Endothelial cell of umbilical vein (primary cell): Measurements from ENCODE around the gene BRICD5. TPM values are rescaled to one million over a fixed set of nuclear protein-coding genes. Genes with fewer than 3 reads are reported as not detected.

ENCODE experiments used
- BruUV-seq: library from RNA; stranded (reverse); fragments of 400-500 nt; replicated peaks from 2 replicates; lab custom pipeline; 2021; lab: Mats Ljungman, UMichigan
- CTCF ChIA-PET: fragments of 300-600, 350-600 bp; sonication (Branson Sonifier 250); formaldehyde crosslinking; loops from one replicate; lab custom pipeline; 2021; ENCODE audit warnings: antibody characterized with exemption, inconsistent platforms; lab: Charles Lee
- POLR2A ChIA-PET: fragments of 300-600, 350-600 bp; sonication (Branson Sonifier 250); formaldehyde crosslinking; loops from one replicate; lab custom pipeline; 2021; ENCODE audit warnings: antibody characterized with exemption, inconsistent platforms; lab: Charles Lee
- DNase-seq: peaks from one replicate; pipeline ENCODE4 v3.0.0-alpha.2; 2011; ENCODE audit warnings: low read depth, low spot score
- FAIRE-seq: peaks from 2 replicates; lab custom pipeline; 2011; peaks lifted over from hg19 to GRCh38; lab: Jason Lieb, UNC
- H2AFZ ChIP-seq: 2 replicates; pipeline ENCODE4 v1.6.0; 2012; ENCODE audit warnings: low read depth, low read length, control low read depth, inconsistent platforms
- H3K27ac ChIP-seq: 2 replicates; pipeline ENCODE4 v1.5.1; 2011; ENCODE audit warnings: low read depth, mild to moderate bottlenecking, control low read depth, low read length, moderate library complexity; ENCODE audit not compliant: insufficient read depth
- H3K27me3 ChIP-seq, 2 experiments: 2 replicates each; pipeline versions ENCODE4 v1.6.0 to v1.6.1; 2011; ENCODE audit warnings: low read length in 2 of 2, mixed read lengths in 1 of 2; ENCODE audit not compliant: control insufficient read depth in 2 of 2, insufficient read depth in 2 of 2
- H3K36me3 ChIP-seq, 2 experiments: 2 replicates in 1 of 2; 3 replicates in 1 of 2; pipeline ENCODE4 v1.5.1; 2011; ENCODE audit warnings: low read length in 2 of 2, mild to moderate bottlenecking in 1 of 2, moderate library complexity in 1 of 2; ENCODE audit not compliant: control insufficient read depth in 2 of 2, insufficient read depth in 2 of 2; ENCODE audit errors: extremely low read depth in 1 of 2
- H3K4me1 ChIP-seq: 3 replicates; pipeline ENCODE4 v1.5.1; 2011; ENCODE audit warnings: mild to moderate bottlenecking, low read length; ENCODE audit not compliant: control insufficient read depth, insufficient read depth; ENCODE audit errors: extremely low read depth
- H3K4me2 ChIP-seq: 2 replicates; pipeline ENCODE4 v1.6.1; 2011; ENCODE audit warnings: low read length, control low read depth, mixed read lengths; ENCODE audit not compliant: insufficient read depth
- H3K4me3 ChIP-seq, 3 experiments: fragments of 200-600 bp in 1 of 3; sonication (generic), shearing (Covaris generic) in 1 of 3; replicated peaks in 1 of 3; 2 replicates each; pipeline ENCODE4 v1.5.1; 2011 to 2016; ENCODE audit warnings: control low read depth in 3 of 3, low read length in 3 of 3, mild to moderate bottlenecking in 2 of 3, inconsistent platforms in 1 of 3, low read depth in 1 of 3, moderate library complexity in 1 of 3; ENCODE audit not compliant: insufficient read depth in 1 of 3
- H3K79me2 ChIP-seq: 2 replicates; pipeline ENCODE4 v1.6.0; 2012; ENCODE audit warnings: low read length, inconsistent platforms; ENCODE audit not compliant: control insufficient read depth, insufficient read depth
- H3K9ac ChIP-seq: replicated peaks from 2 replicates; pipeline ENCODE3; 2011; ENCODE audit warnings: low read length, control low read depth; ENCODE audit not compliant: insufficient read depth; ENCODE audit errors: extremely low read depth
- H3K9me1 ChIP-seq: replicated peaks from 3 replicates; pipeline ENCODE4 v1.6.0; 2011; ENCODE audit warnings: mild to moderate bottlenecking, low read length; ENCODE audit not compliant: control insufficient read depth, insufficient read depth; ENCODE audit errors: extremely low read depth
- H3K9me3 ChIP-seq: replicated peaks from 2 replicates; pipeline ENCODE4 v1.5.1; 2012; ENCODE audit warnings: low read length, inconsistent platforms; ENCODE audit not compliant: control insufficient read depth, insufficient read depth
- H4K20me1 ChIP-seq: replicated peaks from 2 replicates; pipeline ENCODE3; 2011; ENCODE audit warnings: mild to moderate bottlenecking, low read length; ENCODE audit not compliant: control insufficient read depth, insufficient read depth; ENCODE audit errors: extremely low read depth
- CTCF ChIP-seq, 2 donors: IDR thresholded peaks; 1 replicate in 1 of 2; 2 replicates in 1 of 2; pipeline ENCODE4 v1.5.1; 2011; ENCODE audit warnings: low read length in 2 of 2, mild to moderate bottlenecking in 2 of 2, moderate library complexity in 2 of 2, control low read depth in 1 of 2, inconsistent platforms in 1 of 2, low read depth in 1 of 2; ENCODE audit not compliant: insufficient read depth in 1 of 2; ENCODE audit errors: extremely low read depth in 1 of 2
- EZH2 ChIP-seq: IDR thresholded peaks from 2 replicates; pipeline ENCODE4 v1.6.1; 2012; ENCODE audit warnings: borderline replicate concordance, low read depth, mild to moderate bottlenecking, moderate library complexity, low read length, inconsistent platforms; ENCODE audit not compliant: severe bottlenecking
- FOS ChIP-seq: IDR thresholded peaks from 2 replicates; pipeline ENCODE4 v1.6.1; 2011; ENCODE audit warnings: mild to moderate bottlenecking, low read length, moderate library complexity, borderline replicate concordance; ENCODE audit not compliant: insufficient read depth
- GATA2 ChIP-seq: IDR thresholded peaks from 2 replicates; pipeline ENCODE4 v1.7.0; 2011; ENCODE audit warnings: low read depth, mild to moderate bottlenecking, moderate library complexity, mixed read lengths, low read length; ENCODE audit not compliant: insufficient read length, insufficient read depth
- JUN ChIP-seq: IDR thresholded peaks from 2 replicates; pipeline ENCODE4 v1.6.1; 2011; ENCODE audit warnings: borderline replicate concordance, low read depth; ENCODE audit not compliant: insufficient read length, insufficient read depth
- MYC ChIP-seq: IDR thresholded peaks from one replicate; pipeline ENCODE4 v1.6.1; 2011; ENCODE audit warnings: mild to moderate bottlenecking, low read depth, low read length
- POLR2A ChIP-seq: IDR thresholded peaks from 2 replicates; pipeline ENCODE4 v1.6.1; 2012; ENCODE audit warnings: low read depth, mild to moderate bottlenecking, control low read depth, low read length
- POLR2AphosphoS5 ChIP-seq: IDR thresholded peaks from 2 replicates; pipeline ENCODE4 v1.6.1; 2012; ENCODE audit warnings: low read depth, mild to moderate bottlenecking, control low read depth, low read length, moderate library complexity; ENCODE audit not compliant: insufficient read depth
- dilution Hi-C: fragments of 300-500 bp; cut with MboI; formaldehyde crosslinking; loops from one replicate; pipeline ENCODE4 v1.15.0; 2019; ENCODE audit warnings: low sequenced_read_pairs; ENCODE audit not compliant: extremely low pct_ligation_motif_present
- intact Hi-C: fragments of 100-400 bp; cut with micrococcal nuclease; formaldehyde crosslinking; loops from one replicate; pipeline ENCODE4 v1.10.0; 2022
- polyA plus RNA-seq, 4 experiments: library from polyadenylated mRNA; depleted of rRNA in 3 of 4; stranded (reverse) in 3 of 4; unstranded in 1 of 4; fragments of >200 nt; gene quantifications; 2 replicates each; pipeline versions ENCODE4 v1.2.1 to v1.2.3, GENCODE V29; 2011 to 2012; ENCODE audit warnings: missing spikeins in 1 of 4
- total RNA-seq: library from RNA; stranded (reverse); gene quantifications from 2 replicates; pipeline ENCODE4 v1.2.3, GENCODE V29; 2021
- TF ChIP-seq, protein P1 (sequence below): IDR thresholded peaks from 2 replicates; pipeline ENCODE4 v1.6.1; 2011; ENCODE audit not compliant: insufficient read depth, insufficient read length

Gene BRICD5
- total and polyA plus RNA-seq, 2 donors (not counting 3 experiments of a cell fraction or from before 2014, with no cell fraction given) = 5.6 to 8.4 TPM

- CTCF ChIA-PET = no interaction called here
- no peaks in the 10 kb centered on the region for H3K9me1 ChIP-seq
- H3K27ac ChIP-seq = no peak overlapping the region
- H2AFZ ChIP-seq = no peak overlapping the region
- dilution Hi-C loops (no loop called here), intact Hi-C loops (no loop called here)
- peaks cover 12 to 33% of the 10 kb centered on the region in 2 experiments for H3K36me3 ChIP-seq
- DNase-seq (no peak), FAIRE-seq (no peak)
- no peaks in the 10 kb centered on the region for H3K9me3 ChIP-seq
- no peak for TF ChIP-seq FOS
- no peak for TF ChIP-seq POLR2AphosphoS5
- no peak for TF ChIP-seq MYC
- no peak for TF ChIP-seq GATA2
- TF ChIP-seq EZH2 = no peak
- no peak for TF ChIP-seq JUN
- TF ChIP-seq, protein P1, sequence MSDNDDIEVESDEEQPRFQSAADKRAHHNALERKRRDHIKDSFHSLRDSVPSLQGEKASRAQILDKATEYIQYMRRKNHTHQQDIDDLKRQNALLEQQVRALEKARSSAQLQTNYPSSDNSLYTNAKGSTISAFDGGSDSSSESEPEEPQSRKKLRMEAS = no peak
- H3K27me3 ChIP-seq = no peaks in the 10 kb centered on the region
- H3K4me3 ChIP-seq = no peak overlapping the region
- H4K20me1 ChIP-seq = no peaks in the 10 kb centered on the region
- BruUV-seq = no TSS peak
- POLR2A ChIA-PET = no interaction called here
- no peaks in the 10 kb centered on the region for H3K79me2 ChIP-seq
- H3K4me1 ChIP-seq = no peaks in the 10 kb centered on the region
- H3K9ac ChIP-seq = no peak overlapping the region
- no peak overlapping the region for H3K4me2 ChIP-seq
These were observed 33.1 kb upstream of the BRICD5 start for GRCh38 chr16:2243781-2244180.

GRCh38 chr16:2243031-2243528 is 32.4 kb upstream of the BRICD5 start:
- Histone ChIP-seq H3K4me1 (no peaks in the 10 kb centered on the region), H3K9me3 (no peaks in the 10 kb centered on the region), H3K9ac (no peak overlapping the region), H3K27ac (no peak overlapping the region), H3K4me2 (no peak overlapping the region), H3K27me3 (no peaks in the 10 kb centered on the region), H2AFZ (no peak overlapping the region), H3K9me1 (no peaks in the 10 kb centered on the region), H3K36me3 (peaks cover 12 to 33% of the 10 kb centered on the region in 2 experiments), H3K4me3 (no peak overlapping the region), H4K20me1 (no peaks in the 10 kb centered on the region), H3K79me2 (no peaks in the 10 kb centered on the region)
- TF ChIP-seq CTCF (IDR thresholded peaks at IDR 0.05; ENCODE audit: extremely low read depth in 1 of 2, insufficient read depth in 1 of 2, low read depth in 1 of 2, low read length in 2 of 2) (no peak), POLR2AphosphoS5 (no peak), GATA2 (no peak), MYC (no peak), EZH2 (no peak), POLR2A (no peak), JUN (no peak), FOS (no peak)
- TF ChIP-seq, protein P1 = no peak
- POLR2A ChIA-PET = no interaction called here
- intact Hi-C loops = no loop called here
- DNase-seq (no peak), FAIRE-seq (no peak)
- CTCF ChIA-PET = interaction anchor here (1.5 kb wide), 1 partner anchor 8 kb away, joined by 6 read pairs; the partner anchor contains the start of gene ECI1
- BruUV-seq = no TSS peak
- dilution Hi-C loops = no loop called here
